Vagina (tissue), 2 donors: Measurements from ENCODE around the gene ELP5. TPM values are rescaled to one million over a fixed set of nuclear protein-coding genes. Genes with fewer than 3 reads are reported as not detected.

Experiments used
- DNase-seq, 2 donors: peaks; one replicate each; pipeline ENCODE4 v3.0.0-alpha.2; 2017; ENCODE audit errors: extremely low spot score in 2 of 2
- H3K27ac ChIP-seq: fragments of 200-600 bp; sonication (generic); one replicate; pipeline ENCODE4 v1.5.1; 2019
- H3K27me3 ChIP-seq: fragments of 200-600 bp; sonication (generic); one replicate; pipeline ENCODE4 v1.5.1; 2019
- H3K36me3 ChIP-seq, 2 donors: fragments of 200-600 bp; sonication (generic); one replicate each; pipeline ENCODE4 v1.5.1; 2017 to 2019
- H3K4me1 ChIP-seq: fragments of 200-600 bp; sonication (generic); one replicate; pipeline ENCODE4 v1.5.1; 2019
- H3K4me3 ChIP-seq, 2 donors: fragments of 200-600 bp; sonication (generic); 1 replicate in 1 of 2; 2 replicates in 1 of 2; pipeline ENCODE4 v1.5.1; 2016 to 2019
- H3K9me3 ChIP-seq: fragments of 200-600 bp; sonication (generic); one replicate; pipeline ENCODE4 v1.5.1; 2019
- CTCF ChIP-seq, 3 experiments: fragments of 450-650 bp in 2 of 3; fragments of 200-600 bp in 1 of 3; sonication (generic) in 1 of 3; IDR thresholded peaks; one replicate each; pipeline ENCODE4 v1.5.1; 2017 to 2019; ENCODE audit warnings: antibody characterized with exemption in 3 of 3, mild to moderate bottlenecking in 2 of 3, moderate library complexity in 2 of 3
- POLR2A ChIP-seq, 2 donors: fragments of 450-650 bp; IDR thresholded peaks; one replicate each; pipeline ENCODE4 v1.6.1; 2017; ENCODE audit warnings: antibody characterized with exemption in 2 of 2, mild to moderate bottlenecking in 2 of 2, moderate library complexity in 2 of 2
- POLR2AphosphoS5 ChIP-seq, 2 donors: sonication (generic); formaldehyde crosslinking; IDR thresholded peaks; one replicate each; pipeline ENCODE4 v1.9.0; 2017; ENCODE audit warnings: antibody characterized with exemption in 2 of 2, mild to moderate bottlenecking in 2 of 2, low read depth in 1 of 2; ENCODE audit not compliant: insufficient read depth in 1 of 2
- intact Hi-C: fragments of 100-400 bp; cut with DNase I; formaldehyde crosslinking; loops from one replicate; pipeline ENCODE4 v1.15.1; 2023
- total RNA-seq: library from RNA; depleted of rRNA; stranded (reverse); fragments of >200 nt; gene quantifications from one replicate; pipeline ENCODE4 v1.2.3, GENCODE V29; 2016

ELP5 gene
- total RNA-seq, 1 donor from 2014 or later = 30.9 TPM

- intact Hi-C loops = no loop called here
- no peaks in the 10 kb centered on the region for H3K36me3 ChIP-seq
- TF ChIP-seq POLR2A (IDR thresholded peaks at IDR 0.05) (no peak), POLR2AphosphoS5 (IDR thresholded peaks at IDR 0.05; ENCODE audit: insufficient read depth in 1 of 2, low read depth in 1 of 2) (peak in 1 of 2 donors; percentile 36)
- H3K4me3 ChIP-seq = no peak overlapping the region
- H3K9me3 ChIP-seq = no peaks in the 10 kb centered on the region
- peaks cover 45% of the 10 kb centered on the region for H3K4me1 ChIP-seq
- H3K27ac ChIP-seq = no peak overlapping the region
- no peak for DNase-seq
- H3K27me3 ChIP-seq = no peaks in the 10 kb centered on the region
These were observed 40.7 kb downstream of the ELP5 start for GRCh38 chr17:7292729-7293128.

GRCh38 chr17:7293159-7293558 lies 41.1 kb downstream of the ELP5 start:
- no peak for TF ChIP-seq POLR2A (IDR thresholded peaks at IDR 0.05)
- no peak for TF ChIP-seq CTCF (IDR thresholded peaks at IDR 0.05)
- no peak for TF ChIP-seq POLR2AphosphoS5 (IDR thresholded peaks at IDR 0.05; ENCODE audit: insufficient read depth in 1 of 2, low read depth in 1 of 2)
- H3K27ac ChIP-seq = no peak overlapping the region
- peaks cover 45% of the 10 kb centered on the region for H3K4me1 ChIP-seq
- H3K4me3 ChIP-seq = no peak overlapping the region
- no peak for DNase-seq
- no peaks in the 10 kb centered on the region for H3K36me3 ChIP-seq
- no peaks in the 10 kb centered on the region for H3K27me3 ChIP-seq
- no peaks in the 10 kb centered on the region for H3K9me3 ChIP-seq
- intact Hi-C loops = no loop called here

GRCh38 chr17:7293816-7294613 lies 42.0 kb downstream of the ELP5 start:
- Histone ChIP-seq H3K27me3 (no peaks in the 10 kb centered on the region), H3K9me3 (no peaks in the 10 kb centered on the region), H3K4me1 (peaks cover 45% of the 10 kb centered on the region), H3K27ac (no peak overlapping the region), H3K36me3 (no peaks in the 10 kb centered on the region), H3K4me3 (peak overlapping the region; percentile 28 to 35)
- intact Hi-C loops = no loop called here
- no peak for DNase-seq
- TF ChIP-seq CTCF (IDR thresholded peaks at IDR 0.05) (no peak), POLR2AphosphoS5 (IDR thresholded peaks at IDR 0.05; ENCODE audit: insufficient read depth in 1 of 2, low read depth in 1 of 2) (no peak), POLR2A (IDR thresholded peaks at IDR 0.05) (no peak)

DNA sequence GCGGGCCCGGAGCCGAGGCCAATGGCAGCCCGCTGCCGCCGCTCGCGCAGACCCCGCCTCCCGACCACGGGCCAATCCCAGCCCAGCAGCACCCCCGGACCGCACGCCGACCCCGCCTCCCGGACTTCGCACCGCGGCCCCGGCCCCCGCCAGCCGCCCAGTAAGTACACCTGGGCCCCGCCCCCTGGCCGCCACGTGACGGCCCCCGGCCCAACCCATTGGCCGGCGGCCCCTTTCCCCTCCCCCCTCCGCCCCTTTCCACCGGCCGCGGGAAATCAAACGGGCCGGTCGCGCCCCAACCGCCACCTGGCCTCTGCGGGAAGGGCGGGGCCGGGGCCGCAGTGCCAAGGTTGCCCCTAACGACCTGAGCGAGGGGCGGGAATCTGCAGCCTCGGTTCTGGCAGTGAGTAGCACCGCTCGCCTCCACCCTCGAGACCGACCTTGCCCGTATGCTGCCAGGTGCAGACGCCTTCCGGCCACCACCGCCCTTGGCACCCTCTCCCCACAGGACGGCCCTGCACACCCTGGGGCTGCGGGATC lies 42.7 kb downstream of the ELP5 start, which contains the start of gene YBX2:
YBX2 (minus strand) TSS at position 26 of the 540 bp plus-strand sequence. CDS start 139 bp downstream, outside the sequence.
- DNase-seq = no peak
- intact Hi-C loops = no loop called here
- peaks cover 45% of the 10 kb centered on the region for H3K4me1 ChIP-seq
- H3K36me3 ChIP-seq = no peaks in the 10 kb centered on the region
- no peaks in the 10 kb centered on the region for H3K27me3 ChIP-seq
- H3K27ac ChIP-seq = peak within 1 kb of the TSS; percentile 33
- peak within 1 kb of the TSS; percentile 28 to 35 for H3K4me3 ChIP-seq
- H3K9me3 ChIP-seq = no peaks in the 10 kb centered on the region
- TF ChIP-seq POLR2AphosphoS5 (IDR thresholded peaks at IDR 0.05; ENCODE audit: insufficient read depth in 1 of 2, low read depth in 1 of 2) (no peak), CTCF (IDR thresholded peaks at IDR 0.05) (no peak), POLR2A (IDR thresholded peaks at IDR 0.05) (no peak)

- H3K4me1 ChIP-seq = peaks cover 45% of the 10 kb centered on the region
- TF ChIP-seq POLR2A (IDR thresholded peaks at IDR 0.05) = no peak
- TF ChIP-seq POLR2AphosphoS5 (IDR thresholded peaks at IDR 0.05; ENCODE audit: insufficient read depth in 1 of 2, low read depth in 1 of 2) = no peak
- TF ChIP-seq CTCF (IDR thresholded peaks at IDR 0.05) = no peak
- DNase-seq = no peak
- intact Hi-C loops = loop anchor here (2.0 kb wide), 1 partner anchor 15 kb away; the partner anchor contains the start of gene SLC2A4
- no peaks in the 10 kb centered on the region for H3K36me3 ChIP-seq
- peak overlapping the region; percentile 15 to 28 for H3K4me3 ChIP-seq
- no peaks in the 10 kb centered on the region for H3K9me3 ChIP-seq
- no peaks in the 10 kb centered on the region for H3K27me3 ChIP-seq
- H3K27ac ChIP-seq = peak overlapping the region; percentile 33
These were observed 43.5 kb downstream of the ELP5 start for GRCh38 chr17:7295230-7296180.
